Measurements from ENCODE around the gene BOC. TPM values are rescaled to one million over a fixed set of nuclear protein-coding genes. Genes with fewer than 3 reads are reported as not detected.

BOC gene
- total and polyA plus RNA-seq, 2 of the 4 experiments (the other 2 are of a cell fraction), result 6.8 to 15.2 TPM

GRCh38 chr3:113254171-113254947 is 43.0 kb downstream of the BOC start:
- Histone ChIP-seq H3K27ac (ENCODE audit: insufficient read depth, low read length) (no peak overlapping the region), H3K4me2 (ENCODE audit: low read depth, low read length) (no peak overlapping the region), H3K4ac (ENCODE audit: low read depth, low read length) (no peak overlapping the region; the same call in 1 of the 2 replicates), H4K8ac (ENCODE audit: low read depth in 2 of 2, low read length in 2 of 2) (no peak overlapping the region), H2BK20ac (ENCODE audit: low read depth, low read length) (no peak overlapping the region), H4K5ac (ENCODE audit: low read depth, low read length) (no peak overlapping the region), H2AFZ (replicated peaks; ENCODE audit: low read length, poor library complexity) (peak overlapping the region; percentile 9), H3K56ac (ENCODE audit: extremely low read depth, insufficient read depth, low read length) (no peak overlapping the region), H3K9ac (ENCODE audit: low read depth, low read length) (no peak overlapping the region), H3K14ac (replicated peaks; ENCODE audit: low read depth, low read length) (no peak overlapping the region), H3K18ac (ENCODE audit: low read depth, low read length) (no peak overlapping the region), H3K79me1 (ENCODE audit: low read depth in 1 of 2, low read length in 2 of 2) (no peaks in the 10 kb centered on the region), H2BK120ac (ENCODE audit: low read depth, low read length) (no peak overlapping the region), H3K4me3 (ENCODE audit: insufficient read depth, low read depth, low read length) (no peak overlapping the region), H2AK5ac (ENCODE audit: low read depth, low read length) (no peak overlapping the region), H3K36me3 (ENCODE audit: control insufficient read depth, insufficient read depth, low read length) (peaks cover 28% of the 10 kb centered on the region), H2BK5ac (ENCODE audit: low read depth, low read length, poor library complexity, severe bottlenecking) (no peak overlapping the region), H3K9me3 (ENCODE audit: control insufficient read depth, insufficient read depth, low read length) (no peaks in the 10 kb centered on the region), H3K9me1 (ENCODE audit: insufficient read depth, low read length) (peaks cover 10% of the 10 kb centered on the region), H4K91ac (ENCODE audit: insufficient read depth, low read depth, low read length) (no peak overlapping the region), H2AK9ac (replicated peaks; ENCODE audit: low read depth, low read length, poor library complexity) (no peak overlapping the region), H2BK15ac (ENCODE audit: low read depth, low read length) (no peak overlapping the region), H3K23ac (ENCODE audit: low read depth, low read length) (no peak overlapping the region), H4K20me1 (ENCODE audit: insufficient read depth, low read length) (peaks cover 3% of the 10 kb centered on the region; the same call in 1 of the 2 replicates), H3K27me3 (ENCODE audit: control insufficient read depth, insufficient read depth, low read length) (no peaks in the 10 kb centered on the region), H3K4me1 (ENCODE audit: control insufficient read depth, insufficient read depth, low read length) (peaks cover 4% of the 10 kb centered on the region; the same call in 1 of the 2 replicates)
- no peak for TF ChIP-seq RCOR1 (IDR thresholded peaks at IDR 0.05; ENCODE audit: insufficient replicate concordance, low read length)
- TF ChIP-seq SMC3 (IDR thresholded peaks at IDR 0.05; ENCODE audit: low read depth, low read length), result no peak
- TF ChIP-seq POLR2A (IDR thresholded peaks at IDR 0.05; ENCODE audit: low read depth, low read length), result no peak
- no peak for TF ChIP-seq FOS (IDR thresholded peaks at IDR 0.05; ENCODE audit: low read depth, low read length)
- TF ChIP-seq ELK1 (IDR thresholded peaks at IDR 0.05; ENCODE audit: borderline replicate concordance, low read depth, low read length), result no peak
- no peak for TF ChIP-seq USF2 (IDR thresholded peaks at IDR 0.05; ENCODE audit: low read depth, low read length)
- no peak for TF ChIP-seq BHLHE40 (IDR thresholded peaks at IDR 0.05; ENCODE audit: low read depth, low read length)
- TF ChIP-seq RAD21 (IDR thresholded peaks at IDR 0.05; ENCODE audit: low read length), result no peak
- no peak for TF ChIP-seq NFE2L2 (IDR thresholded peaks at IDR 0.05; ENCODE audit: low read depth, low read length)
- no peak for TF ChIP-seq MXI1 (IDR thresholded peaks at IDR 0.05; ENCODE audit: borderline replicate concordance, low read depth, low read length)
- no peak for TF ChIP-seq CEBPB (IDR thresholded peaks at IDR 0.05; ENCODE audit: low read depth, low read length)
- no peak for TF ChIP-seq MAZ (IDR thresholded peaks at IDR 0.05; ENCODE audit: borderline replicate concordance, low read depth, low read length)
- dilution Hi-C loops (cut with HindIII; ENCODE audit: low sequenced_read_pairs, unreplicated experiment) (no loop called here), intact Hi-C loops (cut with micrococcal nuclease) (no loop called here), in situ Hi-C loops (cut with MboI; ENCODE audit: low sequenced_read_pairs) (no loop called here)
- CTCF ChIA-PET, result interaction anchor here (0.6 kb wide), 1 partner anchor 196 kb away, joined by 3 read pairs; no protein-coding TSS in a partner anchor
- ATAC-seq (ENCODE audit: low read depth), result no peak
- POLR2A ChIA-PET (ENCODE audit: unreplicated experiment), result no interaction called here
- BruUV-seq (replicated peaks), result no TSS peak
- DNase-seq, result no peak
- WGBS, 2 experiments (ENCODE audit: extremely low coverage in 2 of 2, insufficient read length in 1 of 2), result 44% methylated on average over 7 of the region's 14 CpGs; no CpG with 5 or more reads in 1 of the 2 experiments
